ENCODE data around the gene RASEF. TPM values are rescaled to one million over a fixed set of nuclear protein-coding genes. Genes with fewer than 3 reads are reported as not detected.

RASEF gene
- total RNA-seq, 1 experiment from 2014 or later: 2.2 TPM

DNA sequence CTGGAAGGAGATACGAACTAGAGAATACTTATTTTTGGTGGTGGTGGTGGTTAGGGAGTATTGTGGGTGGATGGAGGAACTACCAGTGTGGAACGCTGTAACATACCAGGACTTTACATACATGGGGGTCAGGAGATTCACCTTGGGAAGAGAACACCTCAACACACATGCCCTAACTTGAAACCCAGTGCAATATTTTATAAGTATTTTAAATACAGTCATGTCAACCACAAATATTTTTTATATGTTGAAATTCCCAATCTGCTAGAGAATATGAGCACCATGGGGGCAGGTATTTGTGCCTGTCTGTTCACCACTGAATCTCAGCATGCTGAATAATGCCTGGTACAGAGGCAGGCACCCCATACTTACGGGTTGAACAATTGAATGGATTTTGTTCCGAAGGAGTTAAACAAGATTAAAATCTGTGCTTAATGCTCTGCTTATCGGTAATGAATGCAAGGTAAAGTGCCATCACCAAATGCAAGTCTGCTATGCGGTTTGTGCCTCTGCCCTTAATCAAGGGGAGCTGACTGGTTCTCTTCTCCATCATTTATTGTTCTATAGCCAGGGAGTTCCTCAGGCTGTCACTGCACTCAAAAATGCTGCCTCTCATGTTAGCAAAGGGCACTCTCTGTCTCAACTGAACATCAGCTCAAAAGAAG lies 65.3 kb downstream of the RASEF start:
- no CpG with 5 or more reads among the region's 6 CpGs for WGBS (ENCODE audit: extremely low coverage, insufficient read length, low lambda C conversion rate)
- no peak overlapping the region for H3K27ac ChIP-seq (ENCODE audit: insufficient read length, low read depth, low read length)
- no peak overlapping the region for H2BK12ac ChIP-seq (ENCODE audit: insufficient read length, low read depth, low read length)
- no peak overlapping the region for H3K4me2 ChIP-seq (ENCODE audit: insufficient read depth, insufficient read length, low read length)
- no peaks in the 10 kb centered on the region for H4K20me1 ChIP-seq (ENCODE audit: control insufficient read depth, insufficient read depth, insufficient read length)
- H4K8ac ChIP-seq (replicated peaks; ENCODE audit: insufficient read length, low read depth, low read length): no peak overlapping the region
- no peaks in the 10 kb centered on the region for H3K79me1 ChIP-seq (ENCODE audit: insufficient read depth, low read depth, low read length, poor library complexity, severe bottlenecking)
- Mint-ChIP-seq H3K4me1 (peaks cover 7 to 13% of the 10 kb centered on the region in 2 experiments), H3K4me3 (no peak overlapping the region), H3K27me3 (ENCODE audit: low read depth) (no peaks in the 10 kb centered on the region), H3K36me3 (ENCODE audit: insufficient read depth in 1 of 3, low read depth in 3 of 3) (no peaks in the 10 kb centered on the region), H3K9me3 (no peaks in the 10 kb centered on the region), H3K27ac (peak overlapping the region in 2 of 3 experiments; percentile 10 to 35; a peak in 2 of 7 replicates)
- no peaks in the 10 kb centered on the region for H3K79me2 ChIP-seq (ENCODE audit: insufficient read depth, low read length)
- H3K23ac ChIP-seq (ENCODE audit: insufficient read length, low read depth, low read length): no peak overlapping the region
- H3K9ac ChIP-seq (ENCODE audit: extremely low read depth, insufficient read length, low read length): no peak overlapping the region
- H2BK20ac ChIP-seq (ENCODE audit: low read depth, low read length, poor library complexity, severe bottlenecking): no peak overlapping the region
- no peaks in the 10 kb centered on the region for H3K23me2 ChIP-seq (ENCODE audit: insufficient read length, low read depth, low read length, poor library complexity, severe bottlenecking)
- H4K5ac ChIP-seq (ENCODE audit: insufficient read length, low read depth, low read length): no peak overlapping the region
- no peak overlapping the region for H3K4ac ChIP-seq (ENCODE audit: low read depth, low read length)
- H3K14ac ChIP-seq (ENCODE audit: insufficient read depth, low read length): no peak overlapping the region
- H3K27me3 ChIP-seq (ENCODE audit: insufficient read depth, low read length): no peaks in the 10 kb centered on the region
- no peak overlapping the region for H3K18ac ChIP-seq (ENCODE audit: insufficient read length, low read depth, low read length)
- no peak overlapping the region for H2BK15ac ChIP-seq (ENCODE audit: low read depth, low read length)
- H2BK5ac ChIP-seq (ENCODE audit: insufficient read length, low read length): no peak overlapping the region
- no peak overlapping the region for H2AFZ ChIP-seq (ENCODE audit: low read length)
- H2BK120ac ChIP-seq (ENCODE audit: low read depth, low read length, poor library complexity, severe bottlenecking): no peak overlapping the region
- no peak overlapping the region for H4K91ac ChIP-seq (ENCODE audit: insufficient read length, low read depth, low read length)
- no peaks in the 10 kb centered on the region for H3K9me3 ChIP-seq (ENCODE audit: control insufficient read depth, low read depth, low read length)
- peaks cover 5% of the 10 kb centered on the region; the same call in 1 of the 2 replicates for H3K4me1 ChIP-seq (ENCODE audit: insufficient read depth, low read length)
- H3T11ph ChIP-seq (ENCODE audit: low read length): no peak overlapping the region
- no peak for DNase-seq
- H3K56ac ChIP-seq (ENCODE audit: insufficient read length, low read depth, low read length): no peak overlapping the region
- H2AK5ac ChIP-seq (ENCODE audit: insufficient read length, low read length): no peak overlapping the region
- TF ChIP-seq, protein P1, sequence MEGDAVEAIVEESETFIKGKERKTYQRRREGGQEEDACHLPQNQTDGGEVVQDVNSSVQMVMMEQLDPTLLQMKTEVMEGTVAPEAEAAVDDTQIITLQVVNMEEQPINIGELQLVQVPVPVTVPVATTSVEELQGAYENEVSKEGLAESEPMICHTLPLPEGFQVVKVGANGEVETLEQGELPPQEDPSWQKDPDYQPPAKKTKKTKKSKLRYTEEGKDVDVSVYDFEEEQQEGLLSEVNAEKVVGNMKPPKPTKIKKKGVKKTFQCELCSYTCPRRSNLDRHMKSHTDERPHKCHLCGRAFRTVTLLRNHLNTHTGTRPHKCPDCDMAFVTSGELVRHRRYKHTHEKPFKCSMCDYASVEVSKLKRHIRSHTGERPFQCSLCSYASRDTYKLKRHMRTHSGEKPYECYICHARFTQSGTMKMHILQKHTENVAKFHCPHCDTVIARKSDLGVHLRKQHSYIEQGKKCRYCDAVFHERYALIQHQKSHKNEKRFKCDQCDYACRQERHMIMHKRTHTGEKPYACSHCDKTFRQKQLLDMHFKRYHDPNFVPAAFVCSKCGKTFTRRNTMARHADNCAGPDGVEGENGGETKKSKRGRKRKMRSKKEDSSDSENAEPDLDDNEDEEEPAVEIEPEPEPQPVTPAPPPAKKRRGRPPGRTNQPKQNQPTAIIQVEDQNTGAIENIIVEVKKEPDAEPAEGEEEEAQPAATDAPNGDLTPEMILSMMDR (conservative IDR thresholded peaks at IDR 0.05): no peak

All from H9 (cell line).